BE2C (cell line): Measurements from ENCODE around the gene TMPRSS2.

ENCODE experiments used
- DNase-seq: peaks from one replicate; pipeline ENCODE4 v3.0.0-alpha.2; 2020
- H3K27me3 ChIP-seq: fragments of 250-450 bp; sonication (Bioruptor Pico); 2 replicates; pipeline ENCODE4 v1.5.1; 2020; ENCODE audit warnings: mild to moderate bottlenecking
- H3K36me3 ChIP-seq: fragments of 250-450 bp; sonication (Bioruptor Pico); 2 replicates; pipeline ENCODE4 v1.5.1; 2020; ENCODE audit warnings: mild to moderate bottlenecking
- H3K4me1 ChIP-seq: fragments of 250-450 bp; sonication (Bioruptor Pico); 2 replicates; pipeline ENCODE4 v1.5.1; 2020
- H3K4me3 ChIP-seq: 2 replicates; pipeline ENCODE4 v1.5.1; 2011; ENCODE audit warnings: low read depth, low read length
- H3K9me3 ChIP-seq: fragments of 250-450 bp; sonication (Bioruptor Pico); 2 replicates; pipeline ENCODE4 v1.5.1; 2020
- CTCF ChIP-seq: IDR thresholded peaks from 2 replicates; pipeline ENCODE4 v1.5.1; 2012; ENCODE audit warnings: mild to moderate bottlenecking, low read depth, low read length

TMPRSS2 gene

GRCh38 chr21:41545500-41546359 is 37.8 kb upstream of the TMPRSS2 start:
- DNase-seq: no peak
- no peak for TF ChIP-seq CTCF

GRCh38 chr21:41542727-41543126 is 34.8 kb upstream of the TMPRSS2 start:
- no peaks in the 10 kb centered on the region for H3K36me3 ChIP-seq
- DNase-seq: no peak
- H3K4me3 ChIP-seq: no peak overlapping the region
- no peaks in the 10 kb centered on the region for H3K4me1 ChIP-seq
- no peaks in the 10 kb centered on the region for H3K9me3 ChIP-seq
- TF ChIP-seq CTCF: no peak
- H3K27me3 ChIP-seq: no peaks in the 10 kb centered on the region

More at GRCh38 chr21:41545500-41546359, 37.8 kb upstream of the TMPRSS2 start:
- Histone ChIP-seq H3K4me1 (no peaks in the 10 kb centered on the region), H3K4me3 (no peak overlapping the region), H3K36me3 (no peaks in the 10 kb centered on the region), H3K27me3 (no peaks in the 10 kb centered on the region), H3K9me3 (no peaks in the 10 kb centered on the region)

GRCh38 chr21:41537356-41537755 is 29.4 kb upstream of the TMPRSS2 start:
- no peak overlapping the region for H3K4me3 ChIP-seq
- TF ChIP-seq CTCF: no peak
- H3K27me3 ChIP-seq: no peaks in the 10 kb centered on the region
- no peak for DNase-seq
- H3K4me1 ChIP-seq: no peaks in the 10 kb centered on the region
- H3K36me3 ChIP-seq: no peaks in the 10 kb centered on the region
- no peaks in the 10 kb centered on the region for H3K9me3 ChIP-seq

- Histone ChIP-seq H3K9me3 (no peaks in the 10 kb centered on the region), H3K4me3 (no peak overlapping the region), H3K27me3 (no peaks in the 10 kb centered on the region), H3K4me1 (no peaks in the 10 kb centered on the region), H3K36me3 (no peaks in the 10 kb centered on the region)
- DNase-seq: no peak
- no peak for TF ChIP-seq CTCF
Measured at GRCh38 chr21:41536827-41537103, 28.8 kb upstream of the TMPRSS2 start.

GRCh38 chr21:41536076-41536826 is 28.3 kb upstream of the TMPRSS2 start:
- Histone ChIP-seq H3K36me3 (no peaks in the 10 kb centered on the region), H3K4me3 (no peak overlapping the region), H3K9me3 (no peaks in the 10 kb centered on the region), H3K27me3 (no peaks in the 10 kb centered on the region), H3K4me1 (no peaks in the 10 kb centered on the region)
- TF ChIP-seq CTCF: no peak
- no peak for DNase-seq

GRCh38 chr21:41530366-41530765 is 22.4 kb upstream of the TMPRSS2 start:
- no peak for TF ChIP-seq CTCF
- Histone ChIP-seq H3K9me3 (no peaks in the 10 kb centered on the region), H3K4me3 (no peak overlapping the region), H3K36me3 (no peaks in the 10 kb centered on the region), H3K27me3 (no peaks in the 10 kb centered on the region), H3K4me1 (no peaks in the 10 kb centered on the region)
- DNase-seq: no peak
